Effector memory CD4-positive, alpha-beta T cell (primary cell): Measurements from ENCODE around the gene ASB2.

Experiments
- DNase-seq, 3 donors: peaks; one replicate each; pipeline ENCODE4 v3.0.0-alpha.2; 2020
- H3K27ac ChIP-seq: 2 replicates; pipeline ENCODE4 v1.7.0; 2013; ENCODE audit warnings: mild to moderate bottlenecking, low read length, moderate library complexity; ENCODE audit not compliant: insufficient read depth, poor library complexity, severe bottlenecking
- H3K27me3 ChIP-seq: replicated peaks from 2 replicates; pipeline ENCODE4 v1.7.0; 2013; ENCODE audit warnings: mild to moderate bottlenecking, low read length; ENCODE audit not compliant: insufficient read depth, control insufficient read depth, poor library complexity, severe bottlenecking
- H3K36me3 ChIP-seq: 2 replicates; pipeline ENCODE4 v1.7.0; 2013; ENCODE audit warnings: mild to moderate bottlenecking, low read length, moderate library complexity; ENCODE audit not compliant: control insufficient read depth, insufficient read depth
- H3K4me1 ChIP-seq: 2 replicates; pipeline ENCODE4 v1.7.0; 2013; ENCODE audit warnings: low read length, mild to moderate bottlenecking; ENCODE audit not compliant: control insufficient read depth, insufficient read depth, poor library complexity, severe bottlenecking
- H3K4me3 ChIP-seq: 2 replicates; pipeline ENCODE4 v1.7.0; 2013; ENCODE audit warnings: low read length, low read depth, mild to moderate bottlenecking; ENCODE audit not compliant: insufficient read depth, poor library complexity, severe bottlenecking
- H3K9me3 ChIP-seq: 2 replicates; pipeline ENCODE4 v1.7.0; 2013; ENCODE audit warnings: mild to moderate bottlenecking, low read length, moderate library complexity; ENCODE audit not compliant: control insufficient read depth

ASB2 gene

GRCh38 chr14:93950948-93951634, 25.3 kb downstream of the ASB2 start:
- no peaks in the 10 kb centered on the region for H3K9me3 ChIP-seq
- H3K36me3 ChIP-seq: no peaks in the 10 kb centered on the region
- H3K4me1 ChIP-seq: peaks cover 36% of the 10 kb centered on the region
- H3K27me3 ChIP-seq: no peaks in the 10 kb centered on the region
- H3K4me3 ChIP-seq: no peak overlapping the region
- H3K27ac ChIP-seq: no peak overlapping the region
- DNase-seq: no peak

GRCh38 chr14:93949511-93950075, 26.8 kb downstream of the ASB2 start:
- Histone ChIP-seq H3K4me1 (peaks cover 21% of the 10 kb centered on the region), H3K36me3 (no peaks in the 10 kb centered on the region), H3K27ac (no peak overlapping the region), H3K9me3 (no peaks in the 10 kb centered on the region), H3K4me3 (no peak overlapping the region), H3K27me3 (no peaks in the 10 kb centered on the region)
- no peak for DNase-seq

- Histone ChIP-seq H3K27ac (no peak overlapping the region), H3K27me3 (no peaks in the 10 kb centered on the region), H3K9me3 (no peaks in the 10 kb centered on the region)
These were observed 29.1 kb downstream of the ASB2 start for GRCh38 chr14:93947282-93947681.

GRCh38 chr14:93946541-93947090, 29.8 kb downstream of the ASB2 start:
- DNase-seq: no peak
- no peak overlapping the region for H3K27ac ChIP-seq

More at GRCh38 chr14:93947282-93947681, 29.1 kb downstream of the ASB2 start:
- Histone ChIP-seq H3K36me3 (no peaks in the 10 kb centered on the region), H3K4me3 (no peak overlapping the region), H3K4me1 (no peaks in the 10 kb centered on the region)
- no peak for DNase-seq

GRCh38 chr14:93946104-93946503, 30.3 kb downstream of the ASB2 start:
- Histone ChIP-seq H3K4me1 (no peaks in the 10 kb centered on the region), H3K9me3 (no peaks in the 10 kb centered on the region), H3K27me3 (no peaks in the 10 kb centered on the region), H3K4me3 (no peak overlapping the region), H3K36me3 (no peaks in the 10 kb centered on the region), H3K27ac (no peak overlapping the region)
- DNase-seq: no peak

More at GRCh38 chr14:93946541-93947090, 29.8 kb downstream of the ASB2 start:
- Histone ChIP-seq H3K27me3 (no peaks in the 10 kb centered on the region), H3K4me1 (no peaks in the 10 kb centered on the region), H3K36me3 (no peaks in the 10 kb centered on the region), H3K4me3 (no peak overlapping the region), H3K9me3 (no peaks in the 10 kb centered on the region)

- Histone ChIP-seq H3K4me1 (peaks cover under 1% of the 10 kb centered on the region), H3K27ac (no peak overlapping the region), H3K4me3 (no peak overlapping the region), H3K9me3 (no peaks in the 10 kb centered on the region), H3K27me3 (no peaks in the 10 kb centered on the region), H3K36me3 (no peaks in the 10 kb centered on the region)
- DNase-seq: no peak
These were observed 31.3 kb downstream of the ASB2 start for GRCh38 chr14:93945070-93945399.

GRCh38 chr14:93944348-93945069, 31.9 kb downstream of the ASB2 start:
- no peak overlapping the region for H3K27ac ChIP-seq

GRCh38 chr14:93943930-93944329, 32.4 kb downstream of the ASB2 start:
- H3K9me3 ChIP-seq: no peaks in the 10 kb centered on the region
- H3K36me3 ChIP-seq: no peaks in the 10 kb centered on the region
- H3K4me3 ChIP-seq: no peak overlapping the region
- H3K27me3 ChIP-seq: no peaks in the 10 kb centered on the region
- H3K27ac ChIP-seq: no peak overlapping the region
- DNase-seq: no peak
- peaks cover 11% of the 10 kb centered on the region for H3K4me1 ChIP-seq

More at GRCh38 chr14:93944348-93945069, 31.9 kb downstream of the ASB2 start:
- no peaks in the 10 kb centered on the region for H3K27me3 ChIP-seq
- no peak for DNase-seq
- H3K36me3 ChIP-seq: no peaks in the 10 kb centered on the region
- peaks cover 6% of the 10 kb centered on the region for H3K4me1 ChIP-seq
- H3K4me3 ChIP-seq: no peak overlapping the region
- H3K9me3 ChIP-seq: no peaks in the 10 kb centered on the region

- no peak for DNase-seq
- H3K36me3 ChIP-seq: no peaks in the 10 kb centered on the region
- no peak overlapping the region for H3K27ac ChIP-seq
- no peaks in the 10 kb centered on the region for H3K9me3 ChIP-seq
- H3K4me1 ChIP-seq: peaks cover 11% of the 10 kb centered on the region
- H3K27me3 ChIP-seq: no peaks in the 10 kb centered on the region
- no peak overlapping the region for H3K4me3 ChIP-seq
These were observed 33.3 kb downstream of the ASB2 start for GRCh38 chr14:93943052-93943451.
